ENCODE measurements around the gene C10orf143. TPM values are rescaled to one million over a fixed set of nuclear protein-coding genes. Genes with fewer than 3 reads are reported as not detected.

C10orf143 gene
- polyA plus RNA-seq, 1 donor (not counting 4 experiments of a cell fraction or from before 2014, with no cell fraction given): 1.4 TPM

- dilution Hi-C loops (cut with MboI; ENCODE audit: extremely low pct_ligation_motif_present, low sequenced_read_pairs): no loop called here
- no peaks in the 10 kb centered on the region for H3K79me2 ChIP-seq (ENCODE audit: control insufficient read depth, insufficient read depth, low read length)
- FAIRE-seq (no peak), DNase-seq (ENCODE audit: low read depth, low spot score) (no peak)
- no peak overlapping the region for H3K9ac ChIP-seq (ENCODE audit: control insufficient read depth, extremely low read depth, insufficient read depth, low read length)
- no peak overlapping the region for H3K4me2 ChIP-seq (ENCODE audit: control insufficient read depth, extremely low read depth, insufficient read depth, low read depth, low read length)
- TF ChIP-seq CTCF (optimal IDR thresholded peaks at IDR 0.05 in 1 of 3, IDR thresholded peaks at IDR 0.05 in 1 of 3, conservative IDR thresholded peaks at IDR 0.05 in 1 of 3; ENCODE audit: extremely low read depth in 1 of 3, insufficient read depth in 2 of 3, low read length in 3 of 3) (no peak), EZH2 (IDR thresholded peaks at IDR 0.05; ENCODE audit: low read length) (no peak)
- no peaks in the 10 kb centered on the region for H3K9me1 ChIP-seq (ENCODE audit: control insufficient read depth, extremely low read depth, insufficient read depth, low read length)
- H3K9me3 ChIP-seq (ENCODE audit: control insufficient read depth, low read depth, low read length): no peaks in the 10 kb centered on the region
- H2AFZ ChIP-seq (ENCODE audit: control insufficient read depth, low read length): no peak overlapping the region
- H3K36me3 ChIP-seq (ENCODE audit: control insufficient read depth in 2 of 2, extremely low read depth in 1 of 2, insufficient read depth in 2 of 2, low read length in 2 of 2): no peaks in the 10 kb centered on the region
- no peak overlapping the region for H3K27ac ChIP-seq (ENCODE audit: control insufficient read depth, insufficient read depth, low read length)
- no peak overlapping the region for H3K4me3 ChIP-seq (ENCODE audit: control insufficient read depth in 2 of 3, extremely low read depth in 1 of 3, insufficient read depth in 2 of 3, low read depth in 1 of 3, low read length in 3 of 3)
- no peaks in the 10 kb centered on the region for H3K27me3 ChIP-seq (ENCODE audit: control insufficient read depth, extremely low read depth, insufficient read depth, low read length)
- H3K4me1 ChIP-seq (ENCODE audit: control insufficient read depth, extremely low read depth, insufficient read depth, low read length): no peaks in the 10 kb centered on the region
- H4K20me1 ChIP-seq (ENCODE audit: control insufficient read depth, extremely low read depth, insufficient read depth, low read length): no peaks in the 10 kb centered on the region
Measured at GRCh38 chr10:130062976-130063375, 47.7 kb downstream of the C10orf143 start.

GRCh38 chr10:130062201-130062600, 48.4 kb downstream of the C10orf143 start:
- H3K4me1 ChIP-seq (ENCODE audit: control insufficient read depth, extremely low read depth, insufficient read depth, low read length): no peaks in the 10 kb centered on the region
- dilution Hi-C loops (cut with MboI; ENCODE audit: extremely low pct_ligation_motif_present, low sequenced_read_pairs): no loop called here

More at GRCh38 chr10:130062201-130062600, 48.4 kb downstream of the C10orf143 start:
- FAIRE-seq (no peak), DNase-seq (ENCODE audit: low read depth, low spot score) (no peak)
- H3K79me2 ChIP-seq (ENCODE audit: control insufficient read depth, insufficient read depth, low read length): no peaks in the 10 kb centered on the region
- no peak overlapping the region for H3K27ac ChIP-seq (ENCODE audit: control insufficient read depth, insufficient read depth, low read length)
- no peak overlapping the region for H2AFZ ChIP-seq (ENCODE audit: control insufficient read depth, low read length)
- H3K4me2 ChIP-seq (ENCODE audit: control insufficient read depth, extremely low read depth, insufficient read depth, low read depth, low read length): no peak overlapping the region
- no peaks in the 10 kb centered on the region for H3K9me1 ChIP-seq (ENCODE audit: control insufficient read depth, extremely low read depth, insufficient read depth, low read length)
- no peaks in the 10 kb centered on the region for H4K20me1 ChIP-seq (ENCODE audit: control insufficient read depth, extremely low read depth, insufficient read depth, low read length)
- H3K9me3 ChIP-seq (ENCODE audit: control insufficient read depth, low read depth, low read length): no peaks in the 10 kb centered on the region
- no peaks in the 10 kb centered on the region for H3K27me3 ChIP-seq (ENCODE audit: control insufficient read depth, extremely low read depth, insufficient read depth, low read length)
- H3K4me3 ChIP-seq (ENCODE audit: control insufficient read depth in 2 of 3, extremely low read depth in 1 of 3, insufficient read depth in 2 of 3, low read depth in 1 of 3, low read length in 3 of 3): no peak overlapping the region
- H3K36me3 ChIP-seq (ENCODE audit: control insufficient read depth in 2 of 2, extremely low read depth in 1 of 2, insufficient read depth in 2 of 2, low read length in 2 of 2): no peaks in the 10 kb centered on the region
- TF ChIP-seq EZH2 (IDR thresholded peaks at IDR 0.05; ENCODE audit: low read length) (no peak), CTCF (optimal IDR thresholded peaks at IDR 0.05 in 1 of 3, IDR thresholded peaks at IDR 0.05 in 1 of 3, conservative IDR thresholded peaks at IDR 0.05 in 1 of 3; ENCODE audit: extremely low read depth in 1 of 3, insufficient read depth in 2 of 3, low read length in 3 of 3) (no peak)
- H3K9ac ChIP-seq (ENCODE audit: control insufficient read depth, extremely low read depth, insufficient read depth, low read length): no peak overlapping the region
